Neural progenitor cell (in vitro differentiated cells): ENCODE results near the gene CEACAM18.

Experiments used
- CTCF ChIP-seq: fragments of 200-600 bp; sonication (generic); IDR thresholded peaks from 2 replicates; pipeline ENCODE4 v1.5.1; 2017; ENCODE audit warnings: antibody characterized with exemption, mild to moderate bottlenecking
- EZH2 ChIP-seq: fragments of 200-600 bp; sonication (generic); IDR thresholded peaks from 2 replicates; pipeline ENCODE4 v1.6.1; 2017; ENCODE audit warnings: antibody characterized with exemption, mild to moderate bottlenecking, moderate library complexity

- TF ChIP-seq EZH2 (no peak), CTCF (no peak)
Measured at GRCh38 chr19:51434456-51434855, 43.9 kb upstream of the CEACAM18 start.
